ENCODE measurements around the gene ATP9A. TPM values are rescaled to one million over a fixed set of nuclear protein-coding genes. Genes with fewer than 3 reads are reported as not detected.

The ATP9A gene
- total and polyA plus RNA-seq, 2 donors (not counting 3 experiments of a cell fraction or from before 2014, with no cell fraction given), result 20.9 to 41.5 TPM

DNA sequence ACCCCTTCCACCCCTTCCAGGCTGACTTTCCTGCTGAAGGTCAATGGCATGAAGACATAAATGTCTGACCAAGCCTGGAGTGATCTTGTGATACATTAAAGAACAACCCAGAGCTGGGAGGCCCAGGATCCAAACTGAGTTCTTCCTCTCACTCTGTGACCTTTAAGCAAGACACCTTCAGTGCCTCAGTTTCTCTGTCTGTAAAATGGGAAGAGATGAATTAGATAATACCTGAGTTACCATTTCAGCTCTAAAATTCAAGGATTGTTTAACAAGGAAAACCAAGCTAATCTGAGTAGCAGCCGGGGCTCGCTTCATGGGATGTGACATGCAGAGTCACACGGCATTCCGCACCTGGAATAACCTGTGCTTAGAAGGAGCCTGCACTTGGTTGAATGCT is 218.7 kb downstream of the ATP9A start:
- H3K9ac ChIP-seq (replicated peaks; ENCODE audit: extremely low read depth, insufficient read depth, low read length), result no peak overlapping the region
- no peak overlapping the region for H3K4me3 ChIP-seq (replicated peaks in 1 of 3; ENCODE audit: insufficient read depth in 1 of 3, low read depth in 1 of 3, low read length in 3 of 3)
- DNase-seq (ENCODE audit: low read depth, low spot score) (no peak), FAIRE-seq (no peak)
- H3K9me1 ChIP-seq (replicated peaks; ENCODE audit: control insufficient read depth, extremely low read depth, insufficient read depth, low read length), result no peaks in the 10 kb centered on the region
- H3K79me2 ChIP-seq (ENCODE audit: control insufficient read depth, insufficient read depth, low read length), result no peaks in the 10 kb centered on the region
- no peak for TF ChIP-seq EZH2 (IDR thresholded peaks at IDR 0.05; ENCODE audit: borderline replicate concordance, low read depth, low read length, severe bottlenecking)
- TF ChIP-seq POLR2A (IDR thresholded peaks at IDR 0.05; ENCODE audit: low read depth, low read length), result no peak
- no peak for TF ChIP-seq MYC (IDR thresholded peaks at IDR 0.05; ENCODE audit: low read depth, low read length)
- no peak for TF ChIP-seq JUN (IDR thresholded peaks at IDR 0.05; ENCODE audit: borderline replicate concordance, insufficient read depth, insufficient read length, low read depth)
- no peak for TF ChIP-seq FOS (IDR thresholded peaks at IDR 0.05; ENCODE audit: borderline replicate concordance, insufficient read depth, low read length)
- TF ChIP-seq POLR2AphosphoS5 (IDR thresholded peaks at IDR 0.05; ENCODE audit: insufficient read depth, low read depth, low read length), result no peak
- TF ChIP-seq, protein P1, sequence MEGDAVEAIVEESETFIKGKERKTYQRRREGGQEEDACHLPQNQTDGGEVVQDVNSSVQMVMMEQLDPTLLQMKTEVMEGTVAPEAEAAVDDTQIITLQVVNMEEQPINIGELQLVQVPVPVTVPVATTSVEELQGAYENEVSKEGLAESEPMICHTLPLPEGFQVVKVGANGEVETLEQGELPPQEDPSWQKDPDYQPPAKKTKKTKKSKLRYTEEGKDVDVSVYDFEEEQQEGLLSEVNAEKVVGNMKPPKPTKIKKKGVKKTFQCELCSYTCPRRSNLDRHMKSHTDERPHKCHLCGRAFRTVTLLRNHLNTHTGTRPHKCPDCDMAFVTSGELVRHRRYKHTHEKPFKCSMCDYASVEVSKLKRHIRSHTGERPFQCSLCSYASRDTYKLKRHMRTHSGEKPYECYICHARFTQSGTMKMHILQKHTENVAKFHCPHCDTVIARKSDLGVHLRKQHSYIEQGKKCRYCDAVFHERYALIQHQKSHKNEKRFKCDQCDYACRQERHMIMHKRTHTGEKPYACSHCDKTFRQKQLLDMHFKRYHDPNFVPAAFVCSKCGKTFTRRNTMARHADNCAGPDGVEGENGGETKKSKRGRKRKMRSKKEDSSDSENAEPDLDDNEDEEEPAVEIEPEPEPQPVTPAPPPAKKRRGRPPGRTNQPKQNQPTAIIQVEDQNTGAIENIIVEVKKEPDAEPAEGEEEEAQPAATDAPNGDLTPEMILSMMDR (IDR thresholded peaks at IDR 0.05; ENCODE audit: extremely low read depth in 1 of 2, insufficient read depth in 1 of 2, low read depth in 1 of 2, low read length in 2 of 2), result no peak
- TF ChIP-seq GATA2 (IDR thresholded peaks at IDR 0.05; ENCODE audit: insufficient read depth, insufficient read length, low read depth, low read length), result no peak
- TF ChIP-seq, protein P2, sequence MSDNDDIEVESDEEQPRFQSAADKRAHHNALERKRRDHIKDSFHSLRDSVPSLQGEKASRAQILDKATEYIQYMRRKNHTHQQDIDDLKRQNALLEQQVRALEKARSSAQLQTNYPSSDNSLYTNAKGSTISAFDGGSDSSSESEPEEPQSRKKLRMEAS (IDR thresholded peaks at IDR 0.05; ENCODE audit: insufficient read depth, insufficient read length), result no peak
- H4K20me1 ChIP-seq (replicated peaks; ENCODE audit: control insufficient read depth, extremely low read depth, insufficient read depth, low read length), result no peaks in the 10 kb centered on the region
- H3K27me3 ChIP-seq (ENCODE audit: control insufficient read depth in 2 of 2, insufficient read depth in 2 of 2, low read length in 2 of 2), result peaks cover 0 to 5% of the 10 kb centered on the region in 2 experiments
- ChIA-PET CTCF (interaction anchor here (1.5 to 2.9 kb wide), 2 partner anchors 46 to 48 kb away, joined by 4 to 13 read pairs; no protein-coding TSS in a partner anchor), POLR2A (no interaction called here)
- no TSS peak for BruUV-seq (replicated peaks)
- H3K27ac ChIP-seq (ENCODE audit: insufficient read depth, low read depth, low read length), result no peak overlapping the region
- H3K4me2 ChIP-seq (ENCODE audit: insufficient read depth, low read length), result no peak overlapping the region
- intact Hi-C loops (cut with micrococcal nuclease) (no loop called here), dilution Hi-C loops (cut with MboI; ENCODE audit: extremely low pct_ligation_motif_present, low sequenced_read_pairs) (no loop called here)
- no peaks in the 10 kb centered on the region for H3K36me3 ChIP-seq (ENCODE audit: control insufficient read depth in 2 of 2, extremely low read depth in 1 of 2, insufficient read depth in 2 of 2, low read length in 2 of 2)
- H3K4me1 ChIP-seq (ENCODE audit: control insufficient read depth, extremely low read depth, insufficient read depth, low read length), result peaks cover 7% of the 10 kb centered on the region
- H3K9me3 ChIP-seq (replicated peaks; ENCODE audit: control insufficient read depth, insufficient read depth, low read length), result no peaks in the 10 kb centered on the region
- no peak overlapping the region for H2AFZ ChIP-seq (ENCODE audit: low read depth, low read length)
